ENCODE measurements around the gene PRKCB.

DNA sequence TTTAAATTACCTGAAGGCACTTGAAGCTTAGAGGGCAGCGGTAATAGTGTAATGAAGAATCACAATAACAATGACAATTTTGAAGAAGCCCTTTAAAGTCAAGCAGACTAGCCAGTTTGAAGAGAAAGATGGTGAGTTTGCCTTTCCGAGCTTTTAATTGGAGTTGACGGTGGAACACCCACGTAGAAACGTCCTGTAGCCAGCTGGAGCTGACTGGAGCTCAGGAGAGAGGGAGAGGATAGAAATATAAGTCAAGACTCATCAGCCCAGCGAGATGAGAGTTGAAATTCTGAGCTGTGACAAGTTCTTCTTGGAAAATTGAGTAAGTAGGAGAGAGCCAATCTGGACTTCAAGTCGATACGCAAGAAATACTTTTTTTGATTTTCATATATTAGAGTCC, 328.6 kb downstream of the PRKCB start:
- TF ChIP-seq, protein P1, sequence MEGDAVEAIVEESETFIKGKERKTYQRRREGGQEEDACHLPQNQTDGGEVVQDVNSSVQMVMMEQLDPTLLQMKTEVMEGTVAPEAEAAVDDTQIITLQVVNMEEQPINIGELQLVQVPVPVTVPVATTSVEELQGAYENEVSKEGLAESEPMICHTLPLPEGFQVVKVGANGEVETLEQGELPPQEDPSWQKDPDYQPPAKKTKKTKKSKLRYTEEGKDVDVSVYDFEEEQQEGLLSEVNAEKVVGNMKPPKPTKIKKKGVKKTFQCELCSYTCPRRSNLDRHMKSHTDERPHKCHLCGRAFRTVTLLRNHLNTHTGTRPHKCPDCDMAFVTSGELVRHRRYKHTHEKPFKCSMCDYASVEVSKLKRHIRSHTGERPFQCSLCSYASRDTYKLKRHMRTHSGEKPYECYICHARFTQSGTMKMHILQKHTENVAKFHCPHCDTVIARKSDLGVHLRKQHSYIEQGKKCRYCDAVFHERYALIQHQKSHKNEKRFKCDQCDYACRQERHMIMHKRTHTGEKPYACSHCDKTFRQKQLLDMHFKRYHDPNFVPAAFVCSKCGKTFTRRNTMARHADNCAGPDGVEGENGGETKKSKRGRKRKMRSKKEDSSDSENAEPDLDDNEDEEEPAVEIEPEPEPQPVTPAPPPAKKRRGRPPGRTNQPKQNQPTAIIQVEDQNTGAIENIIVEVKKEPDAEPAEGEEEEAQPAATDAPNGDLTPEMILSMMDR (IDR thresholded peaks at IDR 0.05), result no peak
- TF ChIP-seq POLR2A (IDR thresholded peaks at IDR 0.05), result no peak

All from ovary (tissue), 3 donors.